Caco-2 (cell line): ENCODE results near the gene KLHL29. TPM values are rescaled to one million over a fixed set of nuclear protein-coding genes. Genes with fewer than 3 reads are reported as not detected.

ENCODE experiments used
- BruUV-seq: library from RNA; stranded (reverse); fragments of 400-500 nt; replicated peaks from 2 replicates; lab custom pipeline; 2021; lab: Mats Ljungman, UMichigan
- CTCF ChIA-PET: fragments of 300-600 bp; sonication (Branson Sonifier 250); formaldehyde crosslinking; loops from one replicate; lab custom pipeline; 2022; ENCODE audit warnings: antibody characterized with exemption; lab: Charles Lee
- POLR2A ChIA-PET: fragments of 300-600 bp; sonication (Branson Sonifier 250); formaldehyde crosslinking; loops from one replicate; lab custom pipeline; 2022; ENCODE audit warnings: antibody characterized with exemption; lab: Charles Lee
- DNase-seq, 2 experiments: peaks; one replicate each; pipeline versions ENCODE4 v3.0.0 to v3.0.0-alpha.2; 2020 to 2022
- H3K27me3 ChIP-seq: replicated peaks from 2 replicates; pipeline ENCODE4 v1.6.0; 2011; ENCODE audit warnings: low read length; ENCODE audit not compliant: control insufficient read depth, insufficient read depth
- H3K36me3 ChIP-seq: 2 replicates; pipeline ENCODE4 v1.5.1; 2011; ENCODE audit warnings: low read length; ENCODE audit not compliant: control insufficient read depth, insufficient read depth
- H3K4me1 ChIP-seq: fragments of 250-450 bp; sonication (Bioruptor Pico); 2 replicates; pipeline ENCODE4 v1.5.1; 2020; ENCODE audit warnings: mild to moderate bottlenecking
- H3K4me3 ChIP-seq: 2 replicates; pipeline ENCODE4 v1.5.1; 2011; ENCODE audit warnings: low read depth, mild to moderate bottlenecking, control low read depth, low read length
- H3K9me3 ChIP-seq: fragments of 250-450 bp; sonication (Bioruptor Pico); 2 replicates; pipeline ENCODE4 v1.5.1; 2020; ENCODE audit warnings: mild to moderate bottlenecking, moderate library complexity
- H3K27ac Mint-ChIP-seq: one replicate; pipeline ENCODE4 v1.8.0; 2022; ENCODE audit warnings: mixed read lengths; ENCODE audit not compliant: unreplicated experiment
- H3K27me3 Mint-ChIP-seq: one replicate; pipeline ENCODE4 v1.8.0; 2022; ENCODE audit warnings: mixed read lengths; ENCODE audit not compliant: insufficient read depth, unreplicated experiment
- H3K36me3 Mint-ChIP-seq: one replicate; pipeline ENCODE4 v1.8.0; 2022; ENCODE audit warnings: mild to moderate bottlenecking, mixed read lengths; ENCODE audit not compliant: insufficient read depth, unreplicated experiment
- H3K4me1 Mint-ChIP-seq: one replicate; pipeline ENCODE4 v1.8.0; 2022; ENCODE audit warnings: low read depth, mixed read lengths; ENCODE audit not compliant: unreplicated experiment
- H3K4me3 Mint-ChIP-seq: one replicate; pipeline ENCODE4 v1.8.0; 2022; ENCODE audit warnings: mild to moderate bottlenecking, moderate library complexity, mixed read lengths; ENCODE audit not compliant: unreplicated experiment
- H3K9me3 Mint-ChIP-seq: one replicate; pipeline ENCODE4 v1.8.0; 2022; ENCODE audit warnings: mixed read lengths; ENCODE audit not compliant: unreplicated experiment
- CTCF ChIP-seq, 2 experiments: fragments of 200-600 bp in 1 of 2; IDR thresholded peaks; 1 replicate in 1 of 2; 2 replicates in 1 of 2; pipeline versions ENCODE4 v1.5.1 to v1.8.0; 2011 to 2022; ENCODE audit warnings: antibody characterized with exemption in 1 of 2, control low read depth in 1 of 2, inconsistent platforms in 1 of 2, low read depth in 1 of 2, low read length in 1 of 2, mild to moderate bottlenecking in 1 of 2, moderate library complexity in 1 of 2; ENCODE audit not compliant: insufficient read depth in 1 of 2, severe bottlenecking in 1 of 2, unreplicated experiment in 1 of 2
- intact Hi-C: fragments of 100-400 bp; cut with micrococcal nuclease; formaldehyde crosslinking; loops from one replicate; pipeline ENCODE4 v1.10.0; 2022; ENCODE audit not compliant: unreplicated experiment
- total RNA-seq: library from RNA; stranded (reverse); gene quantifications from 2 replicates; pipeline ENCODE4 v1.2.3, GENCODE V29; 2022

KLHL29 gene
- total RNA-seq, 1 experiment from 2014 or later: 0.61 TPM

- ChIA-PET CTCF (no interaction called here), POLR2A (no interaction called here)
- Mint-ChIP-seq H3K36me3 (no peaks in the 10 kb centered on the region), H3K27me3 (no peaks in the 10 kb centered on the region), H3K4me1 (peaks cover 6% of the 10 kb centered on the region), H3K4me3 (no peak overlapping the region), H3K27ac (no peak overlapping the region), H3K9me3 (no peaks in the 10 kb centered on the region)
- no TSS peak for BruUV-seq
- Histone ChIP-seq H3K27me3 (no peaks in the 10 kb centered on the region), H3K36me3 (no peaks in the 10 kb centered on the region), H3K9me3 (no peaks in the 10 kb centered on the region), H3K4me1 (peaks cover 7% of the 10 kb centered on the region), H3K4me3 (no peak overlapping the region)
- no peak for TF ChIP-seq CTCF (IDR thresholded peaks at IDR 0.05; ENCODE audit: insufficient read depth in 1 of 2, low read depth in 1 of 2, low read length in 1 of 2, severe bottlenecking in 1 of 2, unreplicated experiment in 1 of 2)
- peak in 1 of 2 experiments; percentile 15 for DNase-seq
- intact Hi-C loops: no loop called here
Observed at GRCh38 chr2:23530909-23531276, 145.9 kb downstream of the KLHL29 start.

- no peaks in the 10 kb centered on the region for H3K36me3 ChIP-seq
- no peak for DNase-seq
- H3K9me3 ChIP-seq: no peaks in the 10 kb centered on the region
- Mint-ChIP-seq H3K36me3 (no peaks in the 10 kb centered on the region), H3K27ac (no peak overlapping the region), H3K9me3 (no peaks in the 10 kb centered on the region), H3K4me3 (no peak overlapping the region), H3K27me3 (no peaks in the 10 kb centered on the region), H3K4me1 (peaks cover 6% of the 10 kb centered on the region)
- BruUV-seq: no TSS peak
- CTCF ChIA-PET: no interaction called here
- peaks cover 7% of the 10 kb centered on the region for H3K4me1 ChIP-seq
- no peak for TF ChIP-seq CTCF (IDR thresholded peaks at IDR 0.05; ENCODE audit: insufficient read depth in 1 of 2, low read depth in 1 of 2, low read length in 1 of 2, severe bottlenecking in 1 of 2, unreplicated experiment in 1 of 2)
- no peaks in the 10 kb centered on the region for H3K27me3 ChIP-seq
- intact Hi-C loops: no loop called here
- no peak overlapping the region for H3K4me3 ChIP-seq
- POLR2A ChIA-PET: no interaction called here
Observed at GRCh38 chr2:23531280-23531679, 146.3 kb downstream of the KLHL29 start.

GRCh38 chr2:23531881-23532280, 146.9 kb downstream of the KLHL29 start:
- no peak overlapping the region for H3K4me3 Mint-ChIP-seq
- no peaks in the 10 kb centered on the region for H3K36me3 Mint-ChIP-seq
- peaks cover 6% of the 10 kb centered on the region for H3K4me1 Mint-ChIP-seq
- CTCF ChIA-PET: no interaction called here
- TF ChIP-seq CTCF (IDR thresholded peaks at IDR 0.05; ENCODE audit: insufficient read depth in 1 of 2, low read depth in 1 of 2, low read length in 1 of 2, severe bottlenecking in 1 of 2, unreplicated experiment in 1 of 2): no peak
- Histone ChIP-seq H3K36me3 (no peaks in the 10 kb centered on the region), H3K4me3 (no peak overlapping the region), H3K4me1 (peaks cover 7% of the 10 kb centered on the region), H3K9me3 (no peaks in the 10 kb centered on the region), H3K27me3 (no peaks in the 10 kb centered on the region)
- POLR2A ChIA-PET: no interaction called here
- DNase-seq: no peak
- peaks cover 1% of the 10 kb centered on the region for H3K27me3 Mint-ChIP-seq
- BruUV-seq: no TSS peak
- no peaks in the 10 kb centered on the region for H3K9me3 Mint-ChIP-seq
- intact Hi-C loops: no loop called here
- no peak overlapping the region for H3K27ac Mint-ChIP-seq
